ENCODE measurements around the gene MSI2.

MSI2 gene

GRCh38 chr17:57440522-57441269 lies 184.4 kb downstream of the MSI2 start:
- DNase-seq (ENCODE audit: low spot score): peak; percentile 87

- no peak for DNase-seq (ENCODE audit: low spot score)
These were observed 184.9 kb downstream of the MSI2 start for GRCh38 chr17:57441270-57441600.

- DNase-seq (ENCODE audit: low spot score): no peak
These were observed 186.1 kb downstream of the MSI2 start for GRCh38 chr17:57442401-57442823.

GRCh38 chr17:57442914-57443571 lies 186.7 kb downstream of the MSI2 start:
- no peak for DNase-seq (ENCODE audit: low spot score)

- no peak for DNase-seq (ENCODE audit: low spot score)
These were observed 187.5 kb downstream of the MSI2 start for GRCh38 chr17:57443781-57444180.

GRCh38 chr17:57444682-57445450 lies 188.5 kb downstream of the MSI2 start:
- no peak for DNase-seq (ENCODE audit: low spot score)

GRCh38 chr17:57445772-57446472 lies 189.6 kb downstream of the MSI2 start:
- DNase-seq (ENCODE audit: low spot score): no peak

- no peak for DNase-seq (ENCODE audit: low spot score)
These were observed 191.2 kb downstream of the MSI2 start for GRCh38 chr17:57447357-57447989.

GRCh38 chr17:57447990-57448758 lies 191.9 kb downstream of the MSI2 start:
- no peak for DNase-seq (ENCODE audit: low spot score)

GRCh38 chr17:57448759-57449283 lies 192.5 kb downstream of the MSI2 start:
- no peak for DNase-seq (ENCODE audit: low spot score)

- DNase-seq (ENCODE audit: low spot score): no peak
These were observed 194.9 kb downstream of the MSI2 start for GRCh38 chr17:57451191-57451590.

- no peak for DNase-seq (ENCODE audit: low spot score)
These were observed 195.3 kb downstream of the MSI2 start for GRCh38 chr17:57451643-57452042.

- DNase-seq (ENCODE audit: low spot score): no peak
These were observed 197.6 kb downstream of the MSI2 start for GRCh38 chr17:57453841-57454425.

GRCh38 chr17:57454729-57455062 lies 198.4 kb downstream of the MSI2 start:
- DNase-seq (ENCODE audit: low spot score): no peak

GRCh38 chr17:57455063-57455914 lies 199.0 kb downstream of the MSI2 start:
- DNase-seq (ENCODE audit: low spot score): no peak

- DNase-seq (ENCODE audit: low spot score): no peak
These were observed 200.3 kb downstream of the MSI2 start for GRCh38 chr17:57456622-57457021.

- DNase-seq (ENCODE audit: low spot score): no peak
These were observed 200.9 kb downstream of the MSI2 start for GRCh38 chr17:57457188-57457587.

- DNase-seq (ENCODE audit: low spot score): no peak
These were observed 202.5 kb downstream of the MSI2 start for GRCh38 chr17:57458718-57459285.

- no peak for DNase-seq (ENCODE audit: low spot score)
These were observed 203.1 kb downstream of the MSI2 start for GRCh38 chr17:57459286-57459915.

All from ecto neural progenitor cell (in vitro differentiated cells).